ENCODE data around the gene LURAP1L.

LURAP1L gene, protein sequence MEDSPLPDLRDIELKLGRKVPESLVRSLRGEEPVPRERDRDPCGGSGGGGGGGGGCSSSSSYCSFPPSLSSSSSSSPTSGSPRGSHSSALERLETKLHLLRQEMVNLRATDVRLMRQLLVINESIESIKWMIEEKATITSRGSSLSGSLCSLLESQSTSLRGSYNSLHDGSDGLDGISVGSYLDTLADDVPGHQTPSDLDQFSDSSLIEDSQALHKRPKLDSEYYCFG

DNA sequence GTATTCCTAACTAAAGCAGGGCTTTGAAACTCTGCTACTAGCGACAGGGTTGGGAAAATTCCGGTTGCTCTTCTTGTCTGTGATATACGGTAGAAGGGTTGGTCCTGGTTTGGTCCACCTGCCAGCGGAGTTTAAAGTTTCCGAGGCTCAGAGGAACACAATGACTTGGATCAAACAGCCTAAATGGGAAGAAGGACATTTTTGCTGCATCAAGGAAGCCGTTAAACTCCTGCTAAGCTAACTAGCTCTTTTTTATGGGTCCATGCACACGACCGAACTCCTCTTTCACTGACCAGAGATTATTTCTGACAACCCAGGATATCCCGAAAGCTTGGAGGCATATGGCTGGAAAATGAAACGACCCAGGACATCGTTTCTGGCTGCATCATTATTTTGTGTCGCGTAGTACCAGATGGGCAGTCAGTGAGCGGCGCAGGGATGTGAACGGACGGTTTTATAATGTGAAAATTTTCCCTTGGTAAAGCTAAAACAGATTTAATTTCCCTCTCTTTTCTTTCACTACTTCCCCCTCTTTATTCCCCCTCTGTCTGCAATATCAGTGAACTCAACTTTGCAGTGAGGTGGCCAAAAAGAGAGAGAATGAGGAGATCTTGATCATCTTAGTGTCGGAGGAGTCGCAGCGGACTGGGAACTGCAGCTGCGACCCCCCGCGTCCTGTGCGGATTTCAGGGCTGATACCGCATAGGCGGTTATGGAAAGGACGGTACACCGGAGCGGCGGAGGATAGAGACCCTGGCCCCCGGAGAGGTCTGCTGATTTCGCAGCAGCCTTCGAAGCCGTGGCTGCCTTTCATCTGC, at the start of gene LURAP1L:
TSS of gene LURAP1L (plus strand) at position 160 of the 818 bp plus-strand sequence. CDS start 696 bp downstream, outside the sequence.
- DNase-seq: no peak

DNA sequence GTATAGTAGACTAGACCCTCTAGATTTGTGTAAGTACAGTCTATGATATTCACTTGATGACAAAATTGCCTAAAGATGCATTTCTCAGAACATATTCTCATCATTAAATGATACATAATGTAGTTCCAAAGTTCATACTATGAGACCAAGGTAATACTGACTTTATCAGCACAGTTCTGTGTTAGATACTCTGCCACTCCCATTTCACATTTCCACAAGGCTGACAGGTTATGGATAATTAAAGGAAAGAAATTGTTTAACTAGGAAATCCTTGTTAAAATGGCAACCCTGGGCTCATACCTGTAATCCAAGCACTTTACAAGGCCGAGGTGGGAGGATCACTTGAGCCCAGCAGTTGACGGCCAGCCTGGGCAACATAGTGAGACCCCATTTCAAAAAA, 48.0 kb upstream of the LURAP1L start:
- DNase-seq: no peak

DNA sequence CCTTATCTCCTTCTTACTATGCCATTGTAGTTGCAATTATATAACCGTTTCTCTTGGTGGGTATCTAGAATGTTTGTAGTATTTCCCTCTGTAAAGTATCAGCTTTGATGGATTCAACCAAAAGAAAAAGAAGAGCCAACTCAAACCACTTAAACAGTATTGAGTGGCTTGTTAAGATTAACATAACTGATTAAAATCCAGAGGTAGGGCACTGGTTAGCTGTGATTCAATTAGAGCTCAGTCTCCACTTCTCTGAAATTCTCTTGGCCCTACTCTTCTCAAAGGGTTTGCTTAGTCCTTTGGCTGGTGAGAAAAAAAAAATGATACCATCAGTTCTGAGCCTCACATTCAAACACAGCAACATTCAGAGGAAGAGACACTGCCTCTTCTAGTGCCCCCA, 44.6 kb upstream of the LURAP1L start:
- DNase-seq: no peak

DNA sequence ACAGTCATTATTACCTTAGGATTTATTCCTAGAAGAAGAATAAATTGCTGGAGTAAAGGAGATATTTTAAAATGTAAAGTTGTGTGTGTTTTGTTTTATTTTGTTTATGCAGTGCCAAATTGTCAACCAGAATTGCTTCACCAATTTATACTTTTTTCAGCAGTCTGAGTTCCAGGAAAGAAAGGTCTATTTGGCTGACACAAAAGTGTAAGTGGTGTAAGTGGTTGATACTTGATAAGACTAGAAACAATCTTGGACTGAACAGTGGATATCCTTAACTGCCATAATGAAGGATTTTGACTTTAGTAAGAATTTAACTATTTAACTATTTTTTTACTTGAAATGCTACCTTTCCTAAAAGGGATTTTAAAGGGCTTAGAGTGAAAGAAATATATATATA, 43.9 kb upstream of the LURAP1L start:
- DNase-seq: no peak

DNA sequence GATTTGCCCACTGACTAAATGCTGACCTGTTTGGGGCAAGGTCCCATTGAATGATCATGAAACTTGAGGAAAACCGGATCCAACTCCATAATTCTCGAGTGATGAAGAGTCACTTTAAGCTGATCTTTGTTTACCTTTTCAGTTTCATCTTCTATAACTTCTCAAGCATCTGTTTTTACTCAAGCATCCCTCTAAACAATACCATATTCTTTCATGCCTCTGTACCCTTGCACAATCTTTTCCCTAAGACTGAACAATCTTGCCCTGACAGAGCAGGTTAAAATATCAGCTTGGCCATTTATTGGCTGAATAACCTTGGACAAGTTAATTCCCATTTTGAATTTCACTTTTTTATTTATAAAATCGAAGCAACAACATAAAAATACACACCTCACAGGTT, 41.8 kb upstream of the LURAP1L start:
- no peak for DNase-seq

DNA sequence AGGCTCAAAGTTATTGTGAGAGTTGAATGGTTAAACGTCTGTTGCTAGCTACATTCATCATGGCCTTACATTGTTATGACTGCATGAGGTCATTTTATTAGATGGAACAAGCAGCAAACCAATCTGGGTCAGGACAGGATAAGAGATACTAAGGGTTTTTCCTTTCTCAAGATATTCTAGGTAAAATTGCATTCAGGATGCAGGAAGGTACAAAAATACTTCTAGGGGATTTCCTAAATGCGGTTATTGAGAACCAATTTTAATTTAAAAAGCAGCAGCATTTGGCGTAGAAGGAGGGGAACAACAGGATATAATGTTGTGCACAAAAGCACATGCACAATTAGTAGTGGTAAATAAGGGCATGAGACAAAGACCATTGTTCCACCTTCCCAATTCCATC, 39.2 kb upstream of the LURAP1L start:
- DNase-seq: no peak

DNA sequence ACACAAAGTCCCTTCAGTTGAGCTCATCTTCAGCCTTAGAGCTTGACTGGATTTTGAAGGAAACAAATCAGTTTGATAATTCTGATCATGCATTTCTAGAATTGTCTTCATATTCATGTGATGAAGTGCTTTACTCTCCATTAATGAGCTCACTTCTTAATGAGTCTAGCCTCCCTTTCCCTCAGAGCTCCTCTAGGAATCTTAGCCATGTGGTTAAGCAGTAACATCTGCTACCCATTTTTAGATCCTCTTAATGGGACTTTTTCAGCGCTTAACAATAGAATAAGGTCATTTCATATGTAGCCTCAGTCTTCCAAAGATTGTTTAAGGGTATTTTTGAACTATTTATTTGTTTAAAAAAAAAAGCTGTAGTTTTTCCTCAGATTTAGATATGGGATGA, 36.9 kb upstream of the LURAP1L start:
- no peak for DNase-seq

DNA sequence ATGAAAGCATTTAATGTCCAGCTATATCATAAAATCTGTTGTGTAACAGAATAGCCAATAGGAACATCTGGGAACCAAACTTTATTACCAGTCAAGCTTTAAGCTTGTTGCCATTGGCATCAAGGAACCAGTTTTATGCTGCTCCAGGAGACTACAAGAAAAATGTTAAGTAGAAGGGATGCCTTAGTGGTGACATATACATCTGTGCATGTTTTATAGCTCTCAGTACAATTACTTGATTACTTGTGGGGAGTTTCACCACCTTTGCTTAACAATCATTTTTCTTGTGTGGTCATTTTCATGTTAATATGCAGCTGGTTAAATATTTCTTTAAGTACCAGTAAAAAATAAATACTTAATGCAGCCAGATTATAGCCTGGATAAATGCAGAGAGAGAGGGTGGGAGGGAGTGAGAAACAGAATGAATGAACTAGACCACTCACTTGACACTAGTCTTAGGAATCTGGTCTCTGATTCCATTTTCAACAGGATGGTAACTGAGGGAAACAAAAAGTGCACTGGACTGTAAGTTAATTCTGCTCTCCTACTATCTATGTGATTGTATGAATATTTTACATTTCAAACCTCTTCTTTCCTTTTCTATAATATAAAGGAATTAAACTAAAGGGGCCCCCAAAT, 35.7 kb upstream of the LURAP1L start:
- DNase-seq: no peak

DNA sequence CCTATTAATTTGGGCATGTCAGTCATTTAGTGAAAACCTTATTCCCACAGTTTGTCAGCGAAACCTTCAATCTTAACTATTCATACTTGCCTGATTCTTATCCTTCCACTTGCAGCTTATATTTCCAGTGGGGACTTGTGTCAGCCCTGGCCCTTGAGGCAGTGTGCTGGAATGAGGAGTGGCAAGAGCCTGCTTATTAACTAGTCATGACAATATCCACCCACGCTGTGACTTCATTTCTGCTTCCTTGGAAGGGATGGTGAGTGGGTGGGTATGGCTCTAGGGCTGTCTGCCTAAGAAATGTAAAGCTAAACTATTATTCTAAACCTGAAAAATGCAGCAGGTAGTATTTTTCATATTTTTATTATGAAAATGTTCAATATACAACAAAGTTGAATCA, 34.0 kb upstream of the LURAP1L start:
- DNase-seq: no peak

DNA sequence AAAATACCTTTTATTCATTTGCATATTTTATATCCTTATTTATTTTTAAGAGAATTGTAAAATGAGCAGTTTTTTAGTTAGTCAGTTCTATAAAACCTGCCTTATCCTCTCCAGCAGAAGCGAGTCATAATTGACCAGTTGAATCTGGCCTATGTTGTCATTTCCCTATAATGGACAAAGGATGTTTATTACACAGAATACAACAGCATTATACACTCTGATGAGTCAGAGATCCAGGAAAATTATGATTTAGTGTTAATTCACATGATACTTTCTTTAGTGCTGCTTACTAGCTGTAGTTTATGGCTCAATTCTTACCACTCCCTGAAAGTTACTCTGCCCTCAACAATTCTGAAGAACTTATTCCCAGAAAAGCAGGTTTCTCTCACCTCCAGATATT, 26.8 kb upstream of the LURAP1L start:
- DNase-seq: no peak

DNA sequence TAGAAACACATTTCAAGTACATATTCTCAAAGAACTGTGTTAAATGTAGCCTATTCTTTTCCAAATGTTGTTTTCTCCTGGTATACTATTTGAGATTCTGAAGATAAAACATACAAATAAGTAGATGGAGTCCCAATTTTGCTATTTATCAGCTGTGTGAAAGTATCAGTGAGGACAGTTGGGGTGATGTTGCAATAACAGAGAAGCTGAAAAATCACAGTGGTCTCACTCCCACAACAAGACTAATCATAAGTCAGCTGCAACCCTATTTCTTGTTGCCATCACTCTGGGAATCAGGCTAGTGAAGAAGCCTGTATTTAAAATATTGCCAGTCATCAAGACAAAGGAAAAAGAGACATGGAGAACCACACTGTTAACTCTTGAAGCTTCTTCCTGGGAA, 25.9 kb upstream of the LURAP1L start:
- no peak for DNase-seq

DNA sequence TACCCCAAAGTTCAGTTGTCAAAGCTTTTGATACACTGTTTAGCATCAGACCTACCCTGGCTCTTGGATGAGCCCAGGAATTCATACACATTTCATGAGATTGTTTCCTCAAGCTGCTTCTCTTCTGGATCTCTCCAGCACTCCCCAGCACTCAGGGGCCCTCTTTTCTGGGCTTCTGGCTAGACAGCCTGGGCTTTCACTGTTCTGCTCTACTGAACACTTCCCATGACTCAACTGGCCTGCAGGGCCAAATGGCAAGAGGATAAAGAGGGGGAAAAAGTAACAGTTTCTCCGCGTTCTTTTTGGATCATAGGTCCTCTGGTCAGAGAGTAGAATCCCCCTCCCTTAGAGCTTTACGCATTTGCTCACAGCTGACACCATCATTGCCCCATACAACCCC, 20.9 kb upstream of the LURAP1L start:
- DNase-seq: no peak

DNA sequence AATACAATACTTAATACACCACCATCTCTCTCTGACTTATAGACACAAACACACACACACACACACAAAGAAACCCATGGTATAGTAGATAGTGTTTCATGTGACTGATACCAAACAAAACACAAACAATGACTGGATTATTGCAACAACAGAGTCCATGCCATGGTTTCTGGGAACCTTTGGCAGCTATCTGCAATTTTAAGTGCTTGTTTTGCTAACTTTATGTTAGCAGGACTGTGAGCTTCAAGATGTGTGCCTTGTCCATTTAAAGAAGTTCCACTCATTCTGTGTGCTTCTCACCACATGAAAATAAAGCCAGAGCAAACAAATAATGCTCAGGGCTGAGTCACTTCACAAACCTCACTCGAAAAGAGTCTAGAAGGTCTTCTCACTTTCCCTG, 15.1 kb upstream of the LURAP1L start:
- DNase-seq: no peak

DNA sequence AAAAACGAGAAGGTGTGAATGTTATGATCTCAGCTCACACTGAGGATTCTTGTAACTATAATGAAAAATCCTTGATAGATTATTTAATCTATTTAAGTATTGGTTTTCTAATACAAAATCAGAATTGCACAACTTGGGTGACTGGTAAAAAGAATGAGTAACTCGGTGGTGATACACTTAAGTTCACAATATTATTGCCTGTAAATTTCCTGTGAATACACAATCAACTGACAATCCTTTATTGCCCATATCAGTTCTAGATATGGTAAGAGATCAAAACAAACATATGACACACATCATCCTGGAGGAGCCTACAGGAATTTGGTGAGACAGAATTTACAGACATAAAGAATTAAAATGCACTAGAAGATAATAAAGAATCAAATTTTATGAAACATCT, 14.1 kb upstream of the LURAP1L start:
- DNase-seq: no peak

DNA sequence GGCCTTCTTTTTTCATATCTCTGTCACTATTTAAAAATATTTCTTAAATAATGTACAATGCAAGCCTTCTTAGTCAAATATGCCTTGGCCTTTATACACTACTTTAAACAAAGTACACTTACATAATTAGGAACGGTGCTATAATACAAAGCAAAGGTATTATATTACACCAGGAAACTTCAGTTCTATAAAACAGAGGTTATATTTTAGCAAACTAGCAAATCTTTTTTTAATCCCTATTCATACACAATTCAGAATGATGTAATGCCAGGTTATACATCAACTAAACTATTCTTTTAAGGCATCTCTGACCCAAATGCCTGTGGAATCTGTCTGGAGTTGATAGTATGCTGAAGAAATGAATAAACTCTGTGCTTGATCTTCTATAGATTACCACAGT, 10.7 kb upstream of the LURAP1L start:
- no peak for DNase-seq

DNA sequence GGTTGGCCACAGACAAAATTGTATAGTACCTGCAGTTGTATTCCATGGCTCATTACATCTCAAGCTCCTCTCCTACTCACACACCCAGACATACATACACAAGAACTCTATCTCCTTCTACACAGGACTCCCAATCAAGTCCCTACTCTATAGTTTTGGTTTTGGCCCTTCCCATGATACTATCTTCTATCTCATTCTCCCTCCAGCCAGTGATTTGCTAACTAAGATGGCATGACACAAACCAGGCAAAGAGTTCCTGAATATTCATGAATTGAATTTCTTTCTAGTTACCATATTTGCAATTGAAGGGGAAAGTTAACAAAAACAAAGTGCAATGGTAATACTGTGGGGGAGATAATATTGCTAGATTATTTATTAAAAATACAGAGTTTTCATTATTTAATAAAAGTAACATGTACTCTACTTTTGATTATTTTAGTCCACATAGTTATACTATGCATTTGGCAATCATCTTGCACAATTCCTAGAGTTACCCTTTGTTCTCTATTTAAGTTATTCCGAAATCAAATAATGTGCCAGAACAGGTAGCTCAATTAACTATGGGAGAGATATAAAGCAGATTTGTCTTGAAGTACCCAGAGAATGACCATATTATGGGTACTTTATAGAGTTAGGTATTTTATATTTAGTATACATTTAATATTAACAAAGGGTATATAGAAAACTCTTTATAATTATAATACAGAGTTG, 9.6 kb upstream of the LURAP1L start:
- DNase-seq: no peak

DNA sequence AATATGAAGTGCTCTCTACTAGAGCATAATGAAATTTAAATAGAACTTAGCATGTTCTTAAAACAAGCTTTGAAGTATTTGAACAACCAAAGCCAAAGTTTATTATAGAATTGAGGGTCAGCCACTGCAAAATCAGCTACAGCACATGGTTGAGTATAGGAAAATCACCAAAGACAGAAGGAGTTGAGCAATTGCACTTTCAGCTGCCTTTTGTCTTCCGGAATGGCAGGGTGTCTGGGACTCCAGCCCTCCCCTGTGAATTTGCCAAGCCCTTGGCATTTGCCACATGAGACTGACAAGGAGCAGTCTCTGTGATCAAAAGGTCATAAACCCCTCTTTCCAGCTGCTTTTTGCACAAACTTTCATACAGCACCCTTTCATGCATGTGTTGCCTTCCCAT, 8.5 kb upstream of the LURAP1L start:
- no peak for DNase-seq

DNA sequence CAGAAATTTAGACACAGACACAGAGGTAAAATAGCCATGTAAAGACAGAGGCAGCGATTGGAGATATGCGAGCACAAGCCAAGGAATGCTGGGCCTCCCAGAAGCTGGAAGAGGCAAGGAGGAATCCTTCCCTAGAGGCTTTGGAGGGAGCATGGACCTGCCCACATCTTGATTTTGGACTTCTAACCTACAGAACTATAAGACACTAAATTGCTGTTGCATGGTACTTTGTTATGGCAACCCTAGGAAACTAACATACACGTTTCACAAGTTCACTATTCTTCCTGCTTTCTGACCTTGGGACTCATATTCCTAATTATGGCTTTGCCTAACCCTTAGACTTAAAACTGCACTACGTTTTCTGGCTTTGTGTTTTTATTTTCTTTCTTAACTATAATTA, 4.6 kb upstream of the LURAP1L start:
- no peak for DNase-seq

DNA sequence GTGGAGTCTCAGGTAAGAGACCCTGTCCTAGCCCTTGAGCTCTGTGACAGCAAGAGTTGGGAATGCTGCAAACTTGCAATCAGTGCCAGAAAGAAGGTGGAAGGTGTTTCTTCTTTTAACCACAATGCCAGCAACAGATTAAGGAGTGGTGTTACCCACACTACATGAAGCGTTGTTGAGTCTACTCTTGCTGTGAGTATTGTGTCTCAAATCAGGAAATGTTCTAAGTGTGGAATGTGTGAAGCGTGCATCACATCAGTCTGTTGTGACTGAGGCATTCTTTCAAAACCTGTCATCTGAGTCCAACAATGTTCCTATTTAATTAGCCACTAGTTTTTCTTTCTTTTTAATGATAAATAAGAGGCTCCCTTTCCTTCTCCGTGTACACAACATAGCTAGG, 2.9 kb upstream of the LURAP1L start:
- DNase-seq: no peak

DNA sequence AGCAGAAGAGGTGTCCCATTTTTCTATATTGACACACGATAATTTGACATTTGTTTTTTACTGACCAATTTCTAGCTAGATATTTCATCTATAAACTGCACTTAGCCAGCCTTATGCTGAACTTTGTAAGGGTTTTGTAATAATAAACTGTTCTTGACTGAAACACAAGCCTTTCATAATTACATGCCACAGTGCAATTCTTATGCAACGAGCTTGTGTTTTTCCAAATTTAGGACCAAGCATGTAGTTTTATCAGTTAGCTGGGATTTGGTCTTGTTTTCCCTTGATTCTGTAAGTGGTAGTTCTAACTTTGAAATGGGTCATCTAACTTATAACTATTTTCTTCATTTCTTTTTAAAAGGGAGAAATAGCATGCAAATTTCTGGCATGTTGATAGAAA, 1.3 kb upstream of the LURAP1L start:
- no peak for DNase-seq

DNA sequence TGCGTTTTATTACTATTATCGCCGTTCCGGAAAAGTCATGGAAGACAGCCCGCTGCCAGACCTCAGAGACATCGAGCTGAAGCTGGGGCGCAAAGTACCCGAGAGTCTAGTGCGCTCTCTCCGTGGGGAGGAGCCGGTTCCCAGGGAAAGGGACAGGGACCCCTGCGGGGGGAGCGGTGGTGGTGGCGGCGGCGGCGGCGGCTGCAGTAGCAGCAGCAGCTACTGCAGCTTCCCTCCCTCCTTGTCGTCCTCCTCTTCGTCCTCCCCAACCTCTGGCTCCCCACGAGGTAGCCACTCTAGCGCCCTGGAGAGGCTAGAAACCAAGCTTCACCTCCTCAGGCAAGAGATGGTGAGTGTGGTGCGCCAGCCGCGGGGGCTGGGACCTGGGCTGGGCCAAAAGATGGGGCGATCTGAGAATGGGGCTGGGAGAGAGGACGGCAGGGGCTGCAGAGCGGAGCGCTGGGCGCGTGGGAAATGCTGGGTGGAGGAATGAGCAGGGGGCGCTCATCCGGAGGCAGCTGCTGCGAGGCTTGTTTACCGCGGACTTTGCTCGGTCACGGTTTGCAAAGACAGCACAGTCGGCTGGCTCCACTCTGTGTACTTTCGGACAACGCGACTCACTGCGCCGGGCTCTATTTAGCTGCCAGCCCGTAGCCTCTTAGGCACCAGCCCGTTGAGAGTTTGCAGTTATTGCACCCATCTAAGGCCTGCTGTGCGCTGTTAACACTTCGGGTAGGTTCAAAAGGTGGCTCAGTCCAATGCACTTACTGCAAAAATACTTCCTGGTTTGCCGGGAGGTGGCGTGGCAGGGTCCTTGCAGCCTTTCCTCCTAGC, 1.1 kb downstream of the LURAP1L start:
- no peak for DNase-seq

DNA sequence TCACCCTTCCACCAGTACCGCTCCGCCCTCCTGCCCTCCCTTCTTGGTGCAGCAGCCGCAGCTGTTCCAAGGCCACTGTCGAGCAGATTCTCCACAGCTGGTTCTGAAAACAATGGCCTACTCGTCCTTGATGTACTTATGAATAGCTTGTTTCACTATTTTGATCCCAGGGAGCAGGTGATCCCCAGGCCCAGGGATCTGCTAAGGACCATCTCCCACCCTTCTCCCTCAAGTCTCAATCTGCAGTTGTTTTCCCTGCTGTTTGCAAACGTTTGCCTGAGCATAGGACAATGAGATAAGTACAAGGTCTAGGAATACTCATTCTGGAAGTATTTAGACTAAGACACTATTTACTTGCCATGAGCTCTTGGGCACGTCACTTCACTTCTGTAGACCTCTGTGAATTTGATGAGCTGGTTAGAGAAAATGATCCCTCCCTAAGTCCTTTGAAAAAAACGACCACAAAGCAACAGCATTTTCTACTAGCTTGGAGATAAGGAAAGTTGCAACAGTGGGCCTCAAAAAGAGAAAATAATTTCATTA, 1.8 kb downstream of the LURAP1L start:
- DNase-seq: no peak

Data from stimulated activated CD4-positive, alpha-beta T cell treated with anti-CD3 and anti-CD28 coated beads, Interleukin-2, amount 100 ng/mL, for 24 hours (primary cell).